HG02571 (cell line): ENCODE results near the gene TPRKB.
A peak's percentile ranks its signal among the peaks of the same experiment; 100 is the strongest.
"Not testable (repeated sequence)": the region's sequence is repeated elsewhere in the genome, so short reads cannot be mapped to it uniquely, and the experiment has no call there.

ENCODE experiments used
- ATAC-seq: cut with Tn5 transposase; IDR thresholded peaks from one replicate; pipeline ENCODE4 v1.9.1; 2021; ENCODE audit warnings: mild to moderate bottlenecking, moderate library complexity; ENCODE audit not compliant: unreplicated experiment

Gene TPRKB

GRCh38 chr2:73700661-73701447 lies 36.3 kb downstream of the TPRKB start:
- ATAC-seq = no peak

DNA sequence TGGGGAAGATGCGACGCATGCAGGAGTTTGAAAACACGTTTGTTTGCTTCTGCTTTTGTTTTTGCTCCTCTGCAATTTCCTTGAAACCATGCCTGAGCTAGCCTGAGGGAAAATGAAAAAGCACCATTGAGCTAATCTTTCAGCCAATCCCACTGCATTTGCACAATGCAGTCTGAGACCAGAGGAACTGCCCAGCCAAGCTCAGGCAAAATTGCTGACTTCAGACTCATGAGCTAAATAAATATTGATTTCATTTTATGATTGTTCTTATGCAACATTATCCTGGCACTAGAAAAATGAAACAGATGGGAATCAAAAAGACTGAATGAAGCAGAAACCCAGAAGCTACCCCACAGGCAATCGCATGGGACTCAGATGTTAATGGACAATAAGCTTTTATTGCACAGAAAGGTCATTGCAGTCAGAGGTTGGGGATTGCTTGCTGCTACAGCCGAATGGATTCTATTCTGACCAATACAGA lies 37.0 kb downstream of the TPRKB start:
- no peak for ATAC-seq

- ATAC-seq = no peak
These were observed 37.7 kb downstream of the TPRKB start for GRCh38 chr2:73699437-73699836.

GRCh38 chr2:73698101-73698500 lies 39.0 kb downstream of the TPRKB start:
- no peak for ATAC-seq

DNA sequence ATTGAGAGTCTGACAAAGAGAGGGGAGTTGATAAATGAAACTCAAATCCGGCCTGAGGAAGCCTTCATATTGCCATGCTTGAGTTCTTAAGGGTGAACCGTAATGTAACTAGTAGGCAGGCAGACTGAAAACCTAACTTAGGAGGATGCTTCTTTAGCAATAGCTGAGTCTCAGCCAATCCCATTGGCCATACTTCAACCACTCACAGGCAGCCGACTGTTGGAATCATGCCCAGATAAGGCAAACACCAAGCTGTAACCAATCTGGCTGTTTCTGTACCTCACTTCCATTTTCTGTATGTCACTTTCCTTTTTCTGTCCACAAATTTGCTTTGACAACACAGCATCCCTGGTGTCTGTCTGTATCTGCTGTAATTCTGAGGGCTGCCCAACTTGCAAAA lies 39.5 kb downstream of the TPRKB start:
- ATAC-seq = no peak

DNA sequence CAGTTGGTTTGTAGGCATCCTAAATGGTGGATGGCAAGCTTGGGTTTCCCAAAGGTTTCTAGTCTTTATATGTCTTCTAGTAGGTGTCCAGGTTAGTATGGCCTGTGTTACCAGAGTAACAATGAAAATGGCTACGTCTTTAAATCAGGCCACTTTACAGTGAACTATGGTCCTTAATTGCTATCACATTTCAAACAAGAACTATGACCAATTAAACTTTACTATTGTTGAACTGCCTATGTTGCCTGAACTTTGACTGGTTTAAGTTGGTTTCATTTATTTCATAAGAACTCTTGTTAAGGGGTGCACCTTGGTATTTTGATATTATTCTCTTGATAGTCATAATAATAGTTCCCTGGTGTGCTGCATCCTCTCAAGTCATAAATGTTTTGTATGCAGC lies 40.2 kb downstream of the TPRKB start:
- not testable (repeated sequence) for ATAC-seq

- not testable (repeated sequence) for ATAC-seq
These were observed 40.6 kb downstream of the TPRKB start for GRCh38 chr2:73696521-73696920.

DNA sequence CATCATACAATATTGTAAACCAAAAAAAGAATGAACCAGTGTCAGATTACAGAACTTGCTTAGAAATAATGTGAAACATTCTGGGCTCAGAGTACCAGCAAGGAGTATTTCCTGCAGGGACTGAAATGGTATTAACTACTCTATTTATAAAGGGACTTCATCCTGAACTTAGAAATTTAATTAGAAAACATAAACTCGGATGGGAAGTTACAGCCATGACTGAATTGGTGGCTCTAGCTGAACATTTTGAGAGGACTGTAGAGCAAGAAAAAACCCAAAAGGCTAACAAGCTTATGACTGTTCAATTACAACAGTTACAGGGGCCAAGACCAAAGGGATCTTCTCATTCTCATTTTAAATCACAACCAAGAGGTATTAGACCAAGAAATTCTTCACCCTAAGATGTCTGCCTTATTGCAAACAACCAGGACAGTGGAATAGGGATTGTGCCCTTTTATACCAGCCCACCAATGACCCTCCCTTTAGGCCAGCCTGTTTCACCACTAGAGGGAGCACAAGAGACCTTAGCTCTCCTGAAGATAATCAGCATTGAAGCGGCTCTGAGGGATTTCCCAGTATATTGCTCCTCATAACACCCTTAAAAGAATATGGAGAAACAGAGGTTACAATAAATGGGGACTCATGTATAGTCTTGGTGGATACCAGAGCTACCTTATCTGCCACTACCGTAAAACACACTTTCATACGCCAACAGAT lies 46.6 kb downstream of the TPRKB start:
- ATAC-seq = peak; percentile 63

GRCh38 chr2:73688494-73688893 lies 48.7 kb downstream of the TPRKB start:
- ATAC-seq = not testable (repeated sequence)

- no peak for ATAC-seq
These were observed 51.2 kb downstream of the TPRKB start for GRCh38 chr2:73685764-73686438.

GRCh38 chr2:73684905-73685304 lies 52.2 kb downstream of the TPRKB start:
- not testable (repeated sequence) for ATAC-seq

- ATAC-seq = not testable (repeated sequence)
These were observed 52.8 kb downstream of the TPRKB start for GRCh38 chr2:73684325-73684724.

DNA sequence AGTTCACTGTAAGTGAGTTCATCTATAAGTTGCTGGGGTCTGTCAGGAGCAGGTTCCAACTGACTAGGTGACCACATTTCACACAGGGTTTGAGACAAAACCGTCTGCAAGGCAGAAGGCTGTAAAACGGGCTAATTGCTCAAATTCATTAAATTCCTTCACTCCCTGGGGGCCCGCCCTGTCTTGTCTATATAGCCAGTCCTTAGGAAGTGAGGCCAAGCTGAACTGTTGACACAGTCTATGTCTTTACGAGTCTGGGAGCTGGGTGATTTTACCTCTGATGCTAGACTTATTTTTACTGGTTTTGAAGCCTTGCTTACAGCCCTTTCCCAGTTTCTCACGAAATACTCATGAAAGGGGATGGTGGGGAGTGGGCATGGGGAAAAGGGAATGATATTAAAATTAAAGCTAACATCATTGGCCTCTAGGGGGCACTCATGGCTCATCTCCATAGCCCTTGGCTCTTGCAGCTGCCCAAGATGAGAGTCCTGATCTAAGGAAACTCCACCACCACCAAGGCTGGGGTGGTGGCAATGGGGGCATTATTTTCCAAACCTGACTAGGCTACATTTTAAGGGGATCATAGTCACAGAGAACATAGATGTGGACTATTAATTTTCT lies 57.1 kb downstream of the TPRKB start:
- ATAC-seq = not testable (repeated sequence)
